Hematopoietic multipotent progenitor cell treated with erythropoietin and hydrocortisone succinate and interleukin-3 and kit ligand, for 4 days (in vitro differentiated cells): ENCODE results near the gene SPDYA.
"Not testable (repeated sequence)": the region's sequence is repeated elsewhere in the genome, so short reads cannot be mapped to it uniquely, and the experiment has no call there.

ENCODE experiments used
- DNase-seq: peaks from one replicate; pipeline ENCODE4 v3.0.0-alpha.2; 2015

SPDYA gene

DNA sequence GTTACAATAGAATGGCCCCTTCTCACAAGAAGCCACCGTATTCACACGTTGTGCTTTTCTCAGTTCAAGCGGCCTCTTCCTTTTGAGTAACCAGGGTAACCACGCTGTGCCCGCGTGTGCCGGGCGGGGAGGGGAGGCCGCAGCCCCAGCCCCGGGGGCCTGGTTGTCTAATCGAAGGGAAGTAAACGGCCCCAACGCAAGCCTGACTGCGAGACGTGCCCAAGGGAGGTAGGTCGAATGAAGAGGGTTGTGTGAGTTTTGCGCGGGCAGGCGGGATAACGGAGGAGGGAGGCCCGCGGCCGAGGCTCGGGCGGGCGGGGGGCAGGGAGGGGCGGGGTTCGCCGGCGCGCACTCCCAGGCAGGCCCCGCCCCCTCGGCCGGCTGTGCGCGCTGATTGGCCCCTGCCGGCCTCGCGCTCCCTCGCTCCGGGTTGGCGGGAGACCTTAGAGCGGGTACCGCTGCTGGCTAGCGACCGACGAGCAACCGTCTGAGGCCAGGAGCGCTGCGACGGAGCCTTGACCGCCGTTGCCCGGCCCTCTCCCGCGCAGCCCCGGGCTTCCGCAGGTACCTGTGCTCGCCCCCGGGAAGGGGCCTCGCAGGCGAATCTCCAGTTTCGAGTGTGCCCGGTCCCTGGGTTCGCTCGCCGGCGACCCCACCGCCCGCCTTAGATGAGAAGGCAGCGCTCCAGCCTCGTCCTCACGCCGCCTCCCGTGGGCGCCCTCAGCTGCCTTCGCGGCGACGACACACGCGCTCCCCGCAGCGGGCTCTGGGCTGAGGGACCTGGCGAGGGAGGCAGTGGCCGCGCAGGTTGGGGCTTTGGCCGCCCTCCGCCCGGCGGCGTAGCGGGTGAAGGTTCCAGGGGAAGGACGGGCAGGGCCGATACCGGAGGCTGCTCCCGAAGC, at the start of gene SPDYA:
SPDYA (plus strand) TSS at position 451 of the 902 bp plus-strand sequence. CDS start 5,181 bp downstream, outside the sequence.
- DNase-seq, result peak; percentile 91

- no peak for DNase-seq
Observed at GRCh38 chr2:28761420-28761819, 49.2 kb upstream of the SPDYA start.

DNA sequence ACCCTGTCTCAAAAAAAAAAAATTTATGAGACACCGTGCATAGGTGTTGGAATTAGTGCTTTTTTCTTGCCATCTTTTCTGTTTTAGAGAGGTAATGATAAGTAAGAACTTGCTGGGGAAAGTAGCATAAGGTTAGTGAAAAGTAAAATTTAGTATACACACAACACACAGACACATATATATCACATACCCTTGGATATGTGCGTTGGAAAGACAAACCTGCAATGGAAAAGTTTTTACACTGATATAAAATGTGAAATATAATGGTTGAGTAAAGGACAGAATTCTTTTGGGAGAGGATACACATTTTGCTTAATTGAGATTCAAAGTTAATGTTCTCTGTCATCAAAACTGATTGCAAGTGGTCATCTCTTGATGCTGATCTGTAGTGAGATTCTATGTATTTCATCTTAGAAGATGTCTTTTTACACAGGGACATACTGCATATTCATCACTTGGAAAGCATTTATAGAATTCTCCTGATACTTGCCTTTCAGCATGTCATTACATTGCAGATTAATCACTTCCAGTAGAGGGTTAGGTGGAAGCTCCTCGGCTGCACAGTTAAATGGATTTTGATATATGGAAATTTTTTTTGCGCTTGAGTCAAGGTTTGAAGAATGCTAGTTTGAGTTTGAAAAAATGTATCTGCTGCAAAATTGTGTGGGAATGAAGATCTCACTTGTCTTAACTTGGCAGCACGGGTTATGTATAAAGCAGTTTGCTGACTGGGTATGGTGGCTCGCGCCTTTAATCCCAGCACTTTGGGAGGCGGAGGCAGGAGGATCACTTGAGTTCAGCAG, 45.5 kb upstream of the SPDYA start:
- no peak for DNase-seq

GRCh38 chr2:28766070-28766469, 44.6 kb upstream of the SPDYA start:
- DNase-seq, result no peak

DNA sequence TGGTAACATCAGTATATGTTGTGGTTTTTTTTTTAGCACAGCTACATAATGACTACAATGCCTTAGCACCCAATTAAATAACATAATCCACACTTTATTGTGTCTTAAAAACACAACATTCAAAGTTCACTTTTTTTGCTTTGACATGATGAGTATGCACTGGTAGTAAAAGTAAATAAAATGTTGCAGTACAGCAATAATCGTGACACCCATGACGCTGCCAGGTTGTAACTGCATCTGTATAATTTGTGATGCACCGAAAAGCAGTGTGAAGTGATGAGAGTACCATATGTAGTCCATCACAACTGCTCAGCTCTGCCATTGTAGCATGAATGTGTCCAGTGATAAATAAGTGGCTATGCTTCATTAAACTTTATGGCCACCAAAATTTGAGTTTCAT, 43.3 kb upstream of the SPDYA start:
- DNase-seq, result no peak

DNA sequence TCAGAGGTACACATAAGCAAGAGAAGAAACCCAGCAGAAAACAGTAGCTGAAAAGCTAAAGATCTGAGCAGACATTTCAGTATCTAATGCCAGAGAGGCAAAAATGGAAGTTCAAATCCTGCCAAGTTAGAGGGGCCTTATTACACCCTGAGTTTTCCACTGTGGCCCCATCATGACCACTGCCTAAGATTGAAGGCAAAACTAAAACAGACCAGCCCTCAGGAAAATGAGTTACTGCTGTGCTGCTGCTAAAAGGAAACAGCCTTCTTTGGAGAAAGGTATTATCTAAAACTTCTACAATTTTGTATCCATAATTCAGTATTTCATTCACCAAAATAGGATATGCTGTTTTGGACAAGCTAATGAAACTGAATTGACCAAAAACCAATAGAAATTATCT, 42.2 kb upstream of the SPDYA start:
- DNase-seq, result no peak

DNA sequence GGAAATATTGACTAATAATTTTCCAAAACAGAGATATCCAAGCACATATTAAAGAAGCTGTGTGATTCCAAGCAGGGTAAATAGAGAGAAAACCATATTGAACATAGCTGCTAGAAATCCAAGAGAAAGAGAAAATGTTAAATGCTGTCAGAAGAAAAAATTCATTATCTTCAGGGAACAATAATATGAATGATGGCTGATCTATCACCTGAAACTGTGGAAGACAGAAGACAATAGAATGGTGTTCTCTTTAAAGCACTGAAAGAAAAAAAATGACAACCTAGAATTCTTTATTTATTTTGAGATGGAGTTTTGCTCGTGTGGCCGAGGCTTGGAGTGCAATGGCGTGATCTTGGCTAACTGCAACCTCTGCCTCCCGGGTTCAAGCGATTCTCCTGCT, 41.7 kb upstream of the SPDYA start:
- no peak for DNase-seq

- no peak for DNase-seq
Observed at GRCh38 chr2:28772351-28772750, 38.3 kb upstream of the SPDYA start.

GRCh38 chr2:28776471-28776870, 34.2 kb upstream of the SPDYA start:
- DNase-seq, result no peak

- no peak for DNase-seq
Observed at GRCh38 chr2:28778392-28778791, 32.2 kb upstream of the SPDYA start.

DNA sequence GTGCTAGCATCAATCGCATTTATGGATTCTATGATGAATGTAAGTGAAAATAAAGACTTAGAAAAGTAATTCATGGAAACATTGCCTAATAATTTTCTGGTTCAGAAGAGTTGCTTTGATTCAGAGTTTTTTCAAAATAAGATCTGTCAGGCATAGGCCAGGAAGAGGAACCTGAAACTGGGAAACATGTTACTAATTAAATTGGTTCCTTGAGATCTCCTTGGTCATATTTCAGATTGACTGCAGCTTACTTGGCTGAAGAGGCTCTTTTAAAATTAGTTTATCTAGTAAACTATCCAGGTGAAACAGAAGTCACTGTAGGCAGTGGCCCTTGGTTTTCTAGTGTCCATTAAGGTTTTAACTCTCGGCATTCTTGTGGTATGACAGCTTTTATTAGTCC, 31.6 kb upstream of the SPDYA start:
- no peak for DNase-seq

DNA sequence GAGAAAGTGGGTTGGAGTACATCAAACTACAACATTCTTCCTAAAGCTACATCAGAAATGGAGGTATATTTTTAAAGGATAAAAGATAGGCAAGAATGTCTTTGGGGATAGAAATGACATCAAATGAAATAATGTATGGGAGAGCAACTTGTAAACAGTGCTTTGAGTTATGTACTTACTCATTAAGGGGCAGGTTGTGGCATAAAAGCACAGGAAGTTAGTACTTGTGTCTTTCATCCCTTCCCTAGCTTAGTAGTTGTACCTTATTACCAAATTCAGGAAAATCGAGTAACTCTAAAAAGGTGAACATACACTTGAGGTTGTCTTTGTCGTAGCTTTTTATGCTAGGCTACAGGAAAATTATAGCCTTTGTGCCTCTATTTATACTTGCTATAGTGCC, 30.1 kb upstream of the SPDYA start:
- no peak for DNase-seq

GRCh38 chr2:28782423-28782822, 28.2 kb upstream of the SPDYA start:
- DNase-seq, result no peak

DNA sequence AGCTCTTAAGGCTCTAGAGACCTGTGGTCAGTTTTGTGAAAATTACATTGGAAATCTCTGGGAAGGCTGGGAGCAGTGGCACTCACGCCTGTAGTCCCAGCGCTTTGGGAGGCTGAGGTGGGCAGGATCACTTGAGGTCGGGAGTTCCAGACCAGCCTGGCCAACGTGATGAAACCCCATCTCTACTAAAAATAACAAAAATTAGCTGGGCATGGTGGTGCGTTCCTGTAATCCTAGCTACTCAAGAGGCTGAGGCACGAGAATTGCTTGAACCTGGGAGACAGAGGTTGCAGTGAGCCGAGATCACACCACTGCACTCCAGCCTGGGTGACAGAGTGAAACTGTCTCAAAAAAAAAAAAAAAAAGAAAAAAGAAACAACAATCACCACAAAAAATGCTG, 26.1 kb upstream of the SPDYA start:
- not testable (repeated sequence) for DNase-seq

DNA sequence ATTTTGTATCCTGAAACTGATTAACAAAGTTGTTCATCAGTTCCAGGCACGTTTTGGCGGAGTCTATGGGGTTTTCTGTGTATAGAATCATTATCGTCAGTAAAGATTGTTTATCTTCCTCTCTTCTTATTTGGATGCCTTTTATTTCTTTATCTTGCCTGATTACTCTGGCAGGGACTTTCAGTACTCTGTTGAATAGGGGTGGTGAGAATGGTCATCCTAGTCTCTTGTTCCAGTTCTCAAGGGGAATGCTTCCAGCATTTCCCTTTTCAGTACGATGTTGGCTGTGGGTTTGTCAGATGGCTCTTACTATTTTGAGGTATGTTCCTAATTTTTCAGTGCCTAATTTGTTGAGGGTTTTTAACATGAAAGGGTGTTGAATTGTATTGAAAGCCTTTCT, 14.0 kb upstream of the SPDYA start:
- no peak for DNase-seq

DNA sequence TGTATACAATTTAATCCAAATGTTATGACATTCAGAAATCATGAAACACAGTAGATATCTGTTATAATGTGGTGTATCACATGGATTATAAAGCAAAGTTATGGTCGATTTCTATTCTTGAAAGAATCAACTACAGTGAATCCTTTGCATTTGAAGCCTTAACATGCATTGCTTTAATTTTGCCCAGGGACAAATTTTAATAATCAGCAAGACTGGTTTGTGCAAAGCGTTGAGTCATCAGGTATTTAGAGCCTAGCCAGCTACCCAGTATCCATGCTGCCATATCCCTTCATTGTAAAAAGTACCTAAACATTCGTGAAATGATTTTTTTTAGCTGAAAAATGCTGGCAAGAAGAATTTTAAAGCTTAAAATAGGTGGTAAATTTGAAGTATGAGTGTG, 8.9 kb upstream of the SPDYA start:
- no peak for DNase-seq

- peak; percentile 44 for DNase-seq
Observed at GRCh38 chr2:28802975-28803429, 7.6 kb upstream of the SPDYA start.

- DNase-seq, result peak; percentile 10
Observed at GRCh38 chr2:28809927-28810326, 707 bp upstream of the SPDYA start.

- no peak for DNase-seq
Observed at GRCh38 chr2:28818053-28818452, 7.4 kb downstream of the SPDYA start.

DNA sequence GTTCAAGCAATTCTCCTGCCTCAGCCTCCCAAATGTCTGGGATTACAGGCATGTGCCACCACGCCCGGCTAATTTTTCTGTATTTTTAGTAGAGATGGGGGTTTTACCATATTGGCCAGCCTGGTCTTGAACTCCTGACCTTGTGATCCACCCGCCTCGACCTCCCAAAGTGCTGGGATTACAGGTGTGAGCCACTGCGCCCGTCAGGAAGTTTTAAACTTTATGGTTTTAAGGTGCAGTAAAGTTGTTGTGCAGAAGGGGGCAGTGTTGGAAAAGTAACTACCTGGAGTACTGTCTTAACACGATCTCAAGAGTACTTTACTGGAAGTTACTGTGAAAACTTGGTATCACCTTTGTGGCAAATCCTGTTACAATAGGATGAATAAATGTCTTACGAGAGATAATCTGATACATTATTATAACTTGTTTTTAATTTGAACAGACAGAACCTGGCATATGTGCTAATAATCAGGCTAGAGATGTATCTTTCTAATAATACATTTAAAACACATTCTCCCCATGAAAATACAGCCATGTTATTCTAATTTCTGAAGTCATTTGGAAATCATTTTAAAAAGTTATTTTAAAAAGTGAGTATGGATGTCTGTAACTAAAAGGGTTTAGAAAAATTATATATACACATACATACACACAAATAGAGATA, 10.8 kb downstream of the SPDYA start:
- DNase-seq, result peak; percentile 80

DNA sequence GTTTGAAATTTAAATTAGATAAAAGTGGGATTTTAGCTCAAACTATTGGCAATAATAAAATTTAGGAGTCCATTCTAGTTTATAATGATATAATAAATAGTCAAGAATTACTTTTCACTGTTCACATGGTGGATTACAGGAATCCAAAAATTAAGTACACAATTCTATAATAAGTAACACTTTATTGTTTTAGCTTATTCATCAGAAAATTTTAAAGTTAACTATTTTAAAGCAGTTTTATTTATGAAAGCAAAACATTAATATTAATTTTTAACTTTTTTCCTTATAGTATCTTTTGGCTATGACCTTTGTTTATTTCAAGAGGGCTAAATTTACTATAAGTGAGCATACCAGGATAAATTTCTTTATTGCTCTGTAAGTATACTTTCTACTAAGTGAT, 11.4 kb downstream of the SPDYA start:
- DNase-seq, result no peak

GRCh38 chr2:28824207-28824606, 13.6 kb downstream of the SPDYA start:
- DNase-seq, result peak; percentile 12

DNA sequence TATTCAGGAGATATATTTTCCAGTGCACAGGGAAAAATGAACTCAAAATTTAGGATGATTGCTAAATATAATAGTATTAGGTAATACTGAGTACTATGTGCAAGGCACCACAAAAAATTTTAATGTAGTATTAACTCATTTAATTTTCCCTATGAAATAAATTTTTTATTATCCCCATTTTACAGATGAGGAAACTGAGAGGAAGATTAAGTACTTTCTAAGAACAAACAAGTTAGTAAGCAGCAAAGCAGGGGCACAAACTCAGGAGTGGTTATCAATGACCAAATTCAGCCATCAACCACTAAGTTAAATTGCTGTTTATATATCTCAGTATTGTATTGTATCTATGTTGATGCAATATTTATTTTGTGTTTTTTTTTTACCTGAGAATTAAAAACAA, 14.2 kb downstream of the SPDYA start:
- no peak for DNase-seq
